ENCODE results near the gene PRDM2. TPM values are rescaled to one million over a fixed set of nuclear protein-coding genes. Genes with fewer than 3 reads are reported as not detected.

The PRDM2 gene
- total RNA-seq, 2 experiments from 2014 or later = 136 to 140 TPM

- no peak overlapping the region for H3K4me3 Mint-ChIP-seq
- Histone ChIP-seq H3K4me3 (ENCODE audit: low read length) (no peak overlapping the region), H3K9me3 (ENCODE audit: control insufficient read depth in 1 of 2, insufficient read depth in 1 of 2, low read length in 2 of 2) (no peaks in the 10 kb centered on the region), H3K27me3 (ENCODE audit: control insufficient read depth in 1 of 2, insufficient read depth in 2 of 2, low read length in 2 of 2) (peaks cover 2 to 6% of the 10 kb centered on the region in 2 experiments), H3K4me1 (ENCODE audit: insufficient read depth, low read length) (no peaks in the 10 kb centered on the region), H3K36me3 (ENCODE audit: insufficient read depth, low read length) (no peaks in the 10 kb centered on the region), H3K27ac (ENCODE audit: low read depth in 1 of 2, low read length in 2 of 2) (no peak overlapping the region)
- H3K27ac Mint-ChIP-seq = no peak overlapping the region
- CTCF ChIA-PET = no interaction called here
- POLR2A ChIA-PET = no interaction called here
- H3K27me3 Mint-ChIP-seq = peaks cover 41% of the 10 kb centered on the region
- H3K36me3 Mint-ChIP-seq (ENCODE audit: low read depth) = no peaks in the 10 kb centered on the region
- DNase-seq (no peak), ATAC-seq (ENCODE audit: poor library complexity) (no peak)
- H3K4me1 Mint-ChIP-seq (ENCODE audit: low read depth) = no peaks in the 10 kb centered on the region
- intact Hi-C loops (cut with DNase I, micrococcal nuclease) = loop anchor here in 1 of 2 experiments (10.0 kb wide), 1 partner anchor 1208 kb away; no protein-coding TSS in a partner anchor
- TF ChIP-seq CTCF (IDR thresholded peaks at IDR 0.05) = no peak
- H3K9me3 Mint-ChIP-seq = no peaks in the 10 kb centered on the region
These were observed 136.6 kb downstream of the PRDM2 start for GRCh38 chr1:13836631-13837030.

GRCh38 chr1:13838236-13838635, 138.2 kb downstream of the PRDM2 start:
- POLR2A ChIA-PET = no interaction called here
- H3K27ac Mint-ChIP-seq = no peak overlapping the region
- intact Hi-C loops (cut with DNase I, micrococcal nuclease) = loop anchor here in 1 of 2 experiments (10.0 kb wide), 1 partner anchor 1207 kb away; no protein-coding TSS in a partner anchor
- peaks cover 2 to 6% of the 10 kb centered on the region in 2 experiments for H3K27me3 ChIP-seq (ENCODE audit: control insufficient read depth in 1 of 2, insufficient read depth in 2 of 2, low read length in 2 of 2)
- CTCF ChIA-PET = no interaction called here
- no peaks in the 10 kb centered on the region for H3K36me3 ChIP-seq (ENCODE audit: insufficient read depth, low read length)
- H3K4me3 Mint-ChIP-seq = no peak overlapping the region
- no peaks in the 10 kb centered on the region for H3K36me3 Mint-ChIP-seq (ENCODE audit: low read depth)
- no peaks in the 10 kb centered on the region for H3K4me1 ChIP-seq (ENCODE audit: insufficient read depth, low read length)
- H3K4me3 ChIP-seq (ENCODE audit: low read length) = no peak overlapping the region
- ATAC-seq (ENCODE audit: poor library complexity) (no peak), DNase-seq (no peak)
- no peaks in the 10 kb centered on the region for H3K4me1 Mint-ChIP-seq (ENCODE audit: low read depth)
- H3K27ac ChIP-seq (ENCODE audit: low read depth in 1 of 2, low read length in 2 of 2) = no peak overlapping the region
- peaks cover 51% of the 10 kb centered on the region for H3K27me3 Mint-ChIP-seq
- no peaks in the 10 kb centered on the region for H3K9me3 ChIP-seq (ENCODE audit: control insufficient read depth in 1 of 2, insufficient read depth in 1 of 2, low read length in 2 of 2)
- no peak for TF ChIP-seq CTCF (IDR thresholded peaks at IDR 0.05)
- H3K9me3 Mint-ChIP-seq = no peaks in the 10 kb centered on the region

GRCh38 chr1:13842497-13842896, 142.5 kb downstream of the PRDM2 start:
- Histone ChIP-seq H3K9me3 (ENCODE audit: control insufficient read depth in 1 of 2, insufficient read depth in 1 of 2, low read length in 2 of 2) (no peaks in the 10 kb centered on the region), H3K4me1 (ENCODE audit: insufficient read depth, low read length) (no peaks in the 10 kb centered on the region), H3K36me3 (ENCODE audit: insufficient read depth, low read length) (no peaks in the 10 kb centered on the region), H3K27me3 (ENCODE audit: control insufficient read depth in 1 of 2, insufficient read depth in 2 of 2, low read length in 2 of 2) (peaks cover 8% of the 10 kb centered on the region in 2 experiments), H3K27ac (ENCODE audit: low read depth in 1 of 2, low read length in 2 of 2) (no peak overlapping the region), H3K4me3 (ENCODE audit: low read length) (no peak overlapping the region)
- DNase-seq (no peak), ATAC-seq (ENCODE audit: poor library complexity) (no peak)
- H3K4me3 Mint-ChIP-seq = no peak overlapping the region
- H3K27me3 Mint-ChIP-seq = peaks cover 53% of the 10 kb centered on the region
- no peak for TF ChIP-seq CTCF (IDR thresholded peaks at IDR 0.05)
- intact Hi-C loops (cut with DNase I, micrococcal nuclease) = no loop called here
- H3K36me3 Mint-ChIP-seq (ENCODE audit: low read depth) = no peaks in the 10 kb centered on the region
- H3K4me1 Mint-ChIP-seq (ENCODE audit: low read depth) = no peaks in the 10 kb centered on the region
- no peaks in the 10 kb centered on the region for H3K9me3 Mint-ChIP-seq
- ChIA-PET CTCF (no interaction called here), POLR2A (no interaction called here)
- H3K27ac Mint-ChIP-seq = no peak overlapping the region
